Mesothelial cell of epicardium (in vitro differentiated cells): ENCODE data around the gene NPTXR. TPM values are rescaled to one million over a fixed set of nuclear protein-coding genes. Genes with fewer than 3 reads are reported as not detected.

Source experiments
- DNase-seq, 2 experiments: peaks; one replicate each; pipeline ENCODE4 v3.0.0; 2021; ENCODE audit warnings: low spot score in 2 of 2; ENCODE audit not compliant: unreplicated experiment in 2 of 2
- H3K27ac Mint-ChIP-seq: 2 replicates; pipeline ENCODE4 v1.8.0; 2021; ENCODE audit warnings: mixed read lengths
- H3K27me3 Mint-ChIP-seq: 2 replicates; pipeline ENCODE4 v1.8.0; 2021; ENCODE audit warnings: low read depth, mixed read lengths
- H3K36me3 Mint-ChIP-seq: 2 replicates; pipeline ENCODE4 v1.8.0; 2021; ENCODE audit warnings: mixed read lengths
- H3K4me1 Mint-ChIP-seq: 2 replicates; pipeline ENCODE4 v1.8.0; 2021; ENCODE audit warnings: mixed read lengths
- H3K4me3 Mint-ChIP-seq: 2 replicates; pipeline ENCODE4 v1.8.0; 2021; ENCODE audit warnings: mild to moderate bottlenecking, moderate library complexity, mixed read lengths
- H3K9me3 Mint-ChIP-seq: 2 replicates; pipeline ENCODE4 v1.8.0; 2021; ENCODE audit warnings: mixed read lengths
- total RNA-seq: library from RNA; stranded (reverse); gene quantifications from 3 replicates; pipeline ENCODE4 v1.2.1, GENCODE V29; 2021
- TF ChIP-seq, protein P1 (sequence below): fragments of 200-600 bp; sonication (generic); IDR thresholded peaks from one replicate; pipeline ENCODE4 v1.5.0; 2021; ENCODE audit warnings: antibody characterized with exemption; ENCODE audit not compliant: unreplicated experiment

Gene NPTXR
- total RNA-seq, 1 donor from 2014 or later = 10.1 TPM

DNA sequence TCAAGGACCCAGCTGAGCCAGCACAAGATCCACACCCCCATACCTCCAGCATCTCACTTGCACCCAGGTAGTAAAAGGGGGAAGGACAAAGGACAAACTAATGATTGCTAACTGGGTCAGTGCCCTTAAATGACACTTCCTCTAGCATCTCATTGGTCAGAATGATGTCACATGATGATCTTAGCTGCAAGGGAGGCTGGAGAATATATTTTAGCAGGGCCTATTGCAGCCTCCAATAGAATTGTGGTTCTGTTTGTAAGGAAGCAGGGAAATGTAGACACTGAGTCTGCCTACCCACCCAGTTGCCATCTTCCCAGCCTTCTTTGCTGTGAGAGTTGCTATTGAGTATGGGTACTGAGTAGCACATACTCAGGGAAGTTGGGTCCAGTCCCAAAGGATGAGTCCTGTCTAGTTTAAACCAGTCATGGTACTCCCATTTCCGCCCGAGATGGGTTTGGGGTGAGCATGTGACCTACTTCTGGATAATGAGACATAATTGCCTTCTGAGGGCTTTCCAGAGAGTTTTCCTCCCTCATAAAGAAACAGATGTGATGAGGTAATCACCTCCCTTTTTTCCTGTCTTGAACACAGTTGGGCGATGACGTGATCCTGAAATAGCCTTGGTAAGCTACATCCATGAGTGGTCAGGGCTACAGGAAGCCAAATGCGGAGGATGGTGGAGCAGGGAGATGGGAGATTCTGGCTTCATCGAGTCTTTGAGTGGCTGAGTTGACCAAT, 44.4 kb downstream of the NPTXR start:
- no peak for DNase-seq
- Mint-ChIP-seq H3K4me3 (no peak overlapping the region), H3K36me3 (no peaks in the 10 kb centered on the region), H3K27me3 (peaks cover 88% of the 10 kb centered on the region), H3K27ac (no peak overlapping the region), H3K9me3 (no peaks in the 10 kb centered on the region), H3K4me1 (peaks cover 1% of the 10 kb centered on the region)
- TF ChIP-seq, protein P1, sequence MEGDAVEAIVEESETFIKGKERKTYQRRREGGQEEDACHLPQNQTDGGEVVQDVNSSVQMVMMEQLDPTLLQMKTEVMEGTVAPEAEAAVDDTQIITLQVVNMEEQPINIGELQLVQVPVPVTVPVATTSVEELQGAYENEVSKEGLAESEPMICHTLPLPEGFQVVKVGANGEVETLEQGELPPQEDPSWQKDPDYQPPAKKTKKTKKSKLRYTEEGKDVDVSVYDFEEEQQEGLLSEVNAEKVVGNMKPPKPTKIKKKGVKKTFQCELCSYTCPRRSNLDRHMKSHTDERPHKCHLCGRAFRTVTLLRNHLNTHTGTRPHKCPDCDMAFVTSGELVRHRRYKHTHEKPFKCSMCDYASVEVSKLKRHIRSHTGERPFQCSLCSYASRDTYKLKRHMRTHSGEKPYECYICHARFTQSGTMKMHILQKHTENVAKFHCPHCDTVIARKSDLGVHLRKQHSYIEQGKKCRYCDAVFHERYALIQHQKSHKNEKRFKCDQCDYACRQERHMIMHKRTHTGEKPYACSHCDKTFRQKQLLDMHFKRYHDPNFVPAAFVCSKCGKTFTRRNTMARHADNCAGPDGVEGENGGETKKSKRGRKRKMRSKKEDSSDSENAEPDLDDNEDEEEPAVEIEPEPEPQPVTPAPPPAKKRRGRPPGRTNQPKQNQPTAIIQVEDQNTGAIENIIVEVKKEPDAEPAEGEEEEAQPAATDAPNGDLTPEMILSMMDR = no peak

DNA sequence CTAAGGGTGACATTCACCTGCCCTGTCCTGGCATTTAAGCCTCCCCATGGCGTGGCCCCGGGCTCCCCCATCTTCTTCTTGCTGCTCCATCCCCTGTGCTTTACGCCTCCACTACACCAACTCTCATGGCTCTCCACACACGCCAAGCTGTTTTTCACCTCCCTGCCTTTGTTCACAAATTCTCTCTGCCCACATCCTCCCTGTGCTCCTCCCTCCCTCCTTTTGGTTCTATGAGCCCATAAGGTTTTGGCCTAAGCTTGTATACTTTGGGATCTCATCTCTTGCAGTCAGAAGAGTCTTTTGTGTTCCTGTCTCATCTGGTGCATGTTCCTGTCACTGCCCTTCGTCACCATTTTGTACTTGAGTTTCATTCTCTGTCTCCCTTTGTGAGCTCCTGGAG, 45.3 kb downstream of the NPTXR start:
- peaks cover 5% of the 10 kb centered on the region for H3K4me1 Mint-ChIP-seq
- TF ChIP-seq, protein P1 = no peak
- no peak overlapping the region for H3K27ac Mint-ChIP-seq
- no peaks in the 10 kb centered on the region for H3K9me3 Mint-ChIP-seq
- no peak for DNase-seq
- H3K4me3 Mint-ChIP-seq = no peak overlapping the region
- H3K27me3 Mint-ChIP-seq = peaks cover 80% of the 10 kb centered on the region
- H3K36me3 Mint-ChIP-seq = no peaks in the 10 kb centered on the region

DNA sequence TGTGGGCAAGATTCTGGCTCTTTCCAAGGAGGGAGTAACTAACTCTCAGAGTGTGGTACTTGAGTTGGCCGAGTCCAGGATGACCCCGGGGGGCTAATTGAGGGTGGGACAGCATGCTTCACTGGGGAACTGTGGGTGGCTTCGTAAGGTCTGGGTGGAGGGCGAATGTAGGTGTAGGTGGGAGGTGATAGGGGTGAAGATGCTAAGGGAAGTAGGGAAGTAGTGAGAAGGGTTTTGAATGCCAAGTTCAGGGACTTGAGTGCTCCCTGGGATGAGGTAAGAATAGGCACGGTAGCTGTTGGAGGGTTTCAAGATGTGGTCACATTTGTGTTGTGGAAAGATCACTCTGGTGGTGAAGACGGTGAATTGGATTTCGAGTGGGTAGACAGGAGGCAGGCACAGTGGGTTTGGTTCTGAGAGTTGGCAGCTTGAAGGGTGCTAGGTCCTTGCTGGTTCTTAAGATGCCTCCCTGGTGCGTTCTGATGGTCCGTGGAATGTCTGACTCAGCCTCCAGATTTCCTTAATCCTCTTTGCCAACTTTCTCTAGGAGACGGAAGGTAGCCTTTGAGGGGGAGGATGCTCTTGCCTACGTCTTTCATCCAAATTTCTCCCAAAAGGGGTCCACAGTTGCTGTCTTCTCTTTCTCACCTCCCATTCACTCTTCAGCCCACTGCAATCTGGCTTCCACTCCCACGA, 47.4 kb downstream of the NPTXR start:
- H3K9me3 Mint-ChIP-seq = no peaks in the 10 kb centered on the region
- peaks cover 12% of the 10 kb centered on the region for H3K4me1 Mint-ChIP-seq
- no peak overlapping the region for H3K27ac Mint-ChIP-seq
- H3K36me3 Mint-ChIP-seq = no peaks in the 10 kb centered on the region
- TF ChIP-seq, protein P1 = no peak
- H3K27me3 Mint-ChIP-seq = peaks cover 61% of the 10 kb centered on the region
- DNase-seq = no peak
- no peak overlapping the region for H3K4me3 Mint-ChIP-seq

DNA sequence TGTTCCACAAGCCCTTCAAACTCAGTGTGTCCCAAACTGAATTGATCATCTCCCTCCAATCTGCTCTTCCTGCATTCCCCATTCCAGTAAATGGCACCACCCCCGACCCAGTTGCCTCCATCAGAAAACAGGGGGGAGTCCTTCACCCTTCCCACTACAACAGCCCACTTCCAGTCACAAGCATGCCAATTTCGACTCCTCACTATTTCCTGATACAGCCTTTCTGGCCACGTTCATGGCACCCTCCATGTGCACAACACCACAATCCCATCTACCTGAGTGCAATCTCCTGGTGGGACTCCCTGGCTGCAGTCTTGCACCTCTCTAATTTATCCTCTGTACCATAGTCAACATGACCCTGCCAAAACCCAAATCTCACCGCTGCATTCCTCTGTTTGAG, 48.3 kb downstream of the NPTXR start:
- DNase-seq = no peak
- TF ChIP-seq, protein P1 = no peak
- Mint-ChIP-seq H3K36me3 (no peaks in the 10 kb centered on the region), H3K4me1 (peaks cover 12% of the 10 kb centered on the region), H3K27ac (no peak overlapping the region), H3K4me3 (no peak overlapping the region), H3K9me3 (no peaks in the 10 kb centered on the region), H3K27me3 (peaks cover 53% of the 10 kb centered on the region)

DNA sequence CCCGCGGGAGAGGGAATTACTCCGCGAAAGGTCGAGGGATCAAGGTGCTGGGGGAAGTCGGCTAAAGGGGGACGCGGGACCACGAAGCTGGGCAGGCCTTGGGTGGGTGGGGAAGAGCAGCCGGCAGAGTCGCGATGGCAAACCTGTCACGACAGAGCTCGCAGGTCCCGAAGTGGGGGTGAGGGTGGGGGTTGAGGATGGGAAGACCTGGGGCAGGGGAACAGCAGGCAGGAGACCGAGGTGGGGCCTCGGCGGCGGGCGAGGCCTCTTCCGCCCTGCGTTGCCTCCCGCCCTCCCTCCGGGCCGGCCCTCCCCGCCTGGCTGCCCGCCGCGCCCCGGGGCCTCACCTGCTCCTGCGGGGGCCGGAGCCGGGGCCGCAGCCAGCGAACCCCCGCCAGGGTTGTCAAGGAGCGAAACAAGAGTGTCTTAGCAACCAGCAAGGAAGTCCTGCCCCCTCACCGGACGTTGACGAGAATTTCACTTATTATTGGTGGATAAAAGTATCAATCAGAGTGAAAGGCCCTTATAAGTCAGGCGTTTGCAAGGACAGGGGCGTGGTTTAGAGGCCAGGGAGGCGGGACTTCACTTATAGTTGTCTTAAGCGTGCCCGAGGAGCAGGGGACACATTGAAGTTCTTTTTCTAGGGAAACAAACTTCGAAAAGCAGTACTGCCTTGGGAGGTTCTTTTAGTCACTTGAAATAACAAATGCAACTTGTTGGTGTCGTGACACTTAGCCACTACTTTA, 49.9 kb downstream of the NPTXR start, which contains the start of gene DNAL4:
Gene DNAL4 (minus strand): TSS at position 423 of the 746 bp plus-strand sequence. CDS start 11,412 bp downstream, outside the sequence.
- peak within 1 kb of the TSS; percentile 89 for H3K4me3 Mint-ChIP-seq
- peak; percentile 71 to 84 for DNase-seq
- H3K9me3 Mint-ChIP-seq = no peaks in the 10 kb centered on the region
- H3K27ac Mint-ChIP-seq = peak within 1 kb of the TSS; percentile 87
- peaks cover 37% of the 10 kb centered on the region for H3K27me3 Mint-ChIP-seq
- H3K36me3 Mint-ChIP-seq = no peaks in the 10 kb centered on the region
- TF ChIP-seq, protein P1 = no peak
- peaks cover 13% of the 10 kb centered on the region for H3K4me1 Mint-ChIP-seq
